Fibroblast of skin of abdomen (primary cell): ENCODE results near the gene TEX264.

ENCODE experiments used
- DNase-seq: peaks from one replicate; pipeline ENCODE4 v3.0.0-alpha.2; 2013

The TEX264 gene

DNA sequence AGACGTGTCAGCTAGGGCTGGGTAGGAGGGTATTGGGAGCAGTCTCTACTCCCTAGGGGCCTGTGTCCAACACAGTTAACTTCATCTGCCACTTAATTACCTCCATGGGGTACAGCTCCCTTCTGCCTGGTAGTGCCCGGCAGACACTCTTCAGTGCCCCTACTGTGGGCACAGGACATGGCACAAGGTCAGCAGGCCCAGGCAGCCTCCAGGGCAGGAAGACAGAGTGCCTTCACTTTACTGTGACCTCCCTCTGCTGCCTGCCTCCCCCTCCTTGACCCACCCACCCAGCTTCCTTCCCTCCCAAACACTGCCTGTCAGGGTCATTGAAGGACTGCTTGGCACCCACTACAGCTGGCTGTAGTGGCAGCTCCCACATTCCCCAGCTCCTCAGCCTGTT is 29.4 kb downstream of the TEX264 start:
- no peak for DNase-seq

DNA sequence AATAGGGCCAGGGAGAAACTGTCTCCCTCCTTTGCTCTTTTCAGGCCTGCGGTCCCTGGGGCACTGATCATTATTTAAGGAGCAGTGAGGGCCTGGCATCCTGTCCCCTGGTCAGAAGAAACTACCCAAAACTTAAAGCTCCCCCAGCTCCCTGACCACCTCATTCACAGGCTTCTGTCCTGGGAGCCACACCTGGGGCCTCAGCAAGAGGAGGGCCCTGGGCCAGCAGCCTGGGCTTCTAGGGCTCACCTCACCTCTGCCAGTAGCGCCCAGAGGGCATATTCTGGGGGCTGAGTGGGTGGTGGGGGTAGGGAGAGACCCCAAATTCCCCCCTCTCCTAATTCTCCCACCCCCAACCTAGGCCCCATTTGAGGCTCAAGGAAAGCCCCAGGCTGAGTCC is 31.1 kb downstream of the TEX264 start:
- no peak for DNase-seq

DNA sequence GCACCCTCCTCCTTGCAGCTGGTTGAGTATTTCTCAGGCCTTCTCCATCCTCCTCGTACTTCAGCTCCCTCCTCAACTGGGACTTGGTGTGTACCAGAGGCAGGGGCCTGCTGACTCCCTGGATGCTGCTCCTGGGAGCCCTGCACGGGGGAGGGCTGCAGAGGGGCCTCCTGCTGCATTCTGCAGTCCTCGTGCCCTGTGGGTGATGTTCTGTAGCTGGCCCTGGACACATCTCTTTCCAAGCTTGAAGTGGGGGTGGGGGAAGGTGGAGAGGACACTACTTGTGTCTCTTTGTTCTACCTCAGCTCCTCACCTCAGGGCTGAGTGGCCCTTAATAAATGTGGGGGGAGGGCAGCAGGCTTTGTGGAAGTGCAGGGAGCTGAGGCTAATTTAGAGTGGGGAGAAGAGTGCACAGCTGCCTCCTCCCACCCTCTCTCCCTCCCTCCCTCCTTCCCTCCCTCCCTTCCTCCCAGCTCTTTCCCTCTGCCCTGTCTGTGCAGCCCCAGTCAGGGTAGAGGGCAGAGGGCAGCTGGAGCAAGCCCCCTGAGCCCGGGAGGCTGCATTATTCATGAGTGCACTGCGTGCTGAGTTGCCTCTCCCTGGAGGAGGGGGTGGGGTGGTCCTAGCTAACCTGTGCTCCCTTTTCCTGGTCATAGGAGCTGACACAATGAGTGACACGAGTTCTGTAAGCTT is 32.2 kb downstream of the TEX264 start:
- no peak for DNase-seq

DNA sequence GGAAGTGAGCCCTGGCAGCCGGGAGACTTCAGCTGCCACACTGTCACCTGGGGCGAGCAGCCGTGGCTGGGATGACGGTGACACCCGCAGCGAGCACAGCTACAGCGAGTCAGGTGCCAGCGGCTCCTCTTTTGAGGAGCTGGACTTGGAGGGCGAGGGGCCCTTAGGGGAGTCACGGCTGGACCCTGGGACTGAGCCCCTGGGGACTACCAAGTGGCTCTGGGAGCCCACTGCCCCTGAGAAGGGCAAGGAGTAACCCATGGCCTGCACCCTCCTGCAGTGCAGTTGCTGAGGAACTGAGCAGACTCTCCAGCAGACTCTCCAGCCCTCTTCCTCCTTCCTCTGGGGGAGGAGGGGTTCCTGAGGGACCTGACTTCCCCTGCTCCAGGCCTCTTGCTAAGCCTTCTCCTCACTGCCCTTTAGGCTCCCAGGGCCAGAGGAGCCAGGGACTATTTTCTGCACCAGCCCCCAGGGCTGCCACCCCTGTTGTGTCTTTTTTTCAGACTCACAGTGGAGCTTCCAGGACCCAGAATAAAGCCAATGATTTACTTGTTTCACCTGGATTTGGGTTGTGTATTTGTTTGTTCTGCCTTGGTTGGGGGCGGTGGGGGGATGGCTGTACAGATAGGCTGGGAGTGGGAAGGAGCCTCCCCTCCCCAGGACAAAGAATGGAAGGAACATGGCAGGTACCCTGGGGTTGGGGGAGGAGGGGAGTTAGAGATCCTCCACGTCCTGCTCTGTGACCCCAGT is 32.9 kb downstream of the TEX264 start:
- no peak for DNase-seq

DNA sequence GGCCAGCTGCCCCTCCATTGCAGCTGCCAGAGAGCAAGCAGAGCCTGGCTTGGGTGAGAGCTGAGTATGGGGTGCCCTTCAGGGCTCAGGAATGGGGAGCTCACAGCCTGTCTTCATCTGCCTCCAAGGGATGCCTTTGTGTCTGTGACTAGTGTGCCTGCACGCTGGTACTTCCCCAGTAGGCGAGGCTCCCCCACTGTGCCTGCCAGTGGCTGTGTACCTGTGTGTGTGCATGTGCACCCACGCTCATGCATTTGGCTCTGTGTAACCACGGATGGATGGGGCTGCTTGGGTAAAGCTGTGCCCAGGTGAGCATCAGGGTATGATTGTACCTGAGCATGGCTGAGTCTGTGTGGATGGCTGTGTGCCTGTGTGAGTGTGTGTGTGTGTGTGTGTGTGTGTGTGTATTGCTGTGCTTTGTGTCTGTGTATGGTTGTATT is 33.5 kb downstream of the TEX264 start:
- DNase-seq: no peak

DNA sequence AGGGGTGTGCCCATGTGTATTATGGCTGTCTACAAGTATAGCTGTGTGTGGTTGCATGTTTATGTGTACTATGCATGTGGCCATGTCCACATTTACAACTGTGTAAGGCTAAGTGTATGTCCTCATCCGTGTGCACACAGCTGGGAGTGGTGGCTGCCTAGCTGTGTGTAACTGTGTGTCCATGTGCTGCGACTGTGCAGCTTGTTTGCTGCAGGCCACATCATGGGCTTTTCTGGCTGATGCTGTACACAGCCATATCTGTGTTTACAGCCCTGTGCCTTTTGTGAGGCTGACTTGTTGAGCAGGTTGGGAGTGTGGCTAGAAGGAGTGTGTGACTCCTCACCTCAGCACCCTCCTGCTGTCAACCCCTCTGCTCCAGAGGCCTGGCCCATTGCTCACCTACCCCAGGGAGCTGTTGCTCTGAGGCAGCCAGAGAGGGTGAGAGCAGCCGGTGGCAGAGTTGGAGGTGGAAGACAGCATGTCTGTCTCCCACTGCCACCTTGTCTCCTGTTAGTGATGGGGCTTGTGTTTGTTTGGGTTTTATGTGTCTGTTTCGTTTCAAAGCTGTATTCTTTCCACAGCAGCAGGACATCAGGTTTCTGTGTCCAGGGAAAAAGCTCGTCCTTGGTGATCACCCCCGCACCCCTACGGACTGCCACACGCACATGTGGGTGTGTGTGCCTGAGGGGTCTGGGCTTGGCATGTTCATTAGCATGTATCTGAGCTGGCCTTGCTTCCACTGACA is 34.4 kb downstream of the TEX264 start:
- DNase-seq: no peak

DNA sequence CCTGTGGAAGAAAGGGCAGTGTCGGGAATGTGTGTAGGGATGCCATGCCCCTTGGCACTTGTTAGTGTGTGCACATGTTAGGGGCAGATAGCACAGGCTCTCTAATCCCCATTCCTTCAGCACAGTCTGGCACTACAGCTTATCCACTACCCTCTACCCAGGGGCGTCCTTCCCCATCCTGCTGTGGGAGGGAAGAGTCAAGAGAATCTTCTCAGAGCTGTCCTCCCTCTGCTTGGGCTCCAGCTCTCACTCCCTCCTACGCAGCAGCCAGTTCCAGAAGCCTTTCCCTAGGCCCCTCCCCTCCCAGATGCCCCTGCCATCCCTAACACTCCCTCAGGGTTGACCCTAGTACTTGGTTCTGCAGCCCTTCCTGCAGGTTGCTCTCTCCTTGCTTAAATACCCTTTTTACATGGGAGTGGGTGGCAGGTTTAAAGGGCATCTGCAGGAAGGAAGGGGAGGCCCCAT is 35.0 kb downstream of the TEX264 start:
- DNase-seq: no peak

DNA sequence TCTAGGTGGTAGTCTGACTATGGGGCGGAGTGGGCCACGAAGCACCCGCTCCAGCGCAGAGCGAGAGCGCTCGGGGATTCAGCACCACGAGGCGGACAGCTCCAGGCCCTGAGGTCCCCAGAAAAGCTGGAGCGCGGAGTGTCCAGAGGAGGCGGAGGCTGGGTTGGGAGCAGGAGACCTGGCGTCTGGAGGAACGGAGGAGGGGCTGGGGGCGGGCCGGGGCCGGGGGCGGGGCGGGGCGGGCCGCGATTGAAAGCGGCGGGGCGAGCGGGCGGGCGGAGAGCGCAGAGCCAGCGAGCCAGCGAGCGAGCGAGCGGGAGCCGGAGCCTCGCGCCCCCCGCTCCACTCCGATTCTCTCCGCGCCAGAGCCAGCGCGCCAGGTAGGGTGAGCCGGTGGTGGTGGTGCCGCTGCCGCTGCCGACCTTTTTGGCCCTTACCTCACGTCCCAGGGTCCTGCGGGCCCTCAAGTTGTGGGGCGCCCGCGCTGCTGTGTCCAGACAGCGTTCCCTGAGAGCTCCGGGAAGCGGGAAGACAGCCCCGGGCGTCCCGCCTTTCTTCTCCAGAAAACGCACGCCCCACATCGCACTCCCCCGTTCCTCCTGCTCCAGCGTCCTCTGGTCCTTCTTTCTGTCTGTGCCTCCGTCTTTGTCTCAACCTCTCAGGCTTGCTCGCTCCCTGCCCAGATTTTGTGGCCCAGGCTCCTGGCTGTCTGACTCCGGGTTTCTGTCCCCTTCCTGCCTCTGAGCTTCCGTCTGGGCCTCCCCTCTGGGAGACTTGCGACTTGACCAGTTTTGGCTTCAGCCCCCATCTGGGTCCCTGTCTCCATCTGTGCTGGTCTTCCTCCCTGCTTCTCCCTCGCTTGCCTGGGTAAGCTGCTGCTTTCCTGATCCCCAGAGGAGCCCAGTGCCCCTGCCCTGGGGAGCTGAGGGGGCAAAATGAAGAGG is 36.0 kb downstream of the TEX264 start, which contains the start of gene GRM2:
Gene GRM2, plus strand, starts transcription at position 281 of the 944 bp plus-strand sequence. CDS start 1,916 bp downstream, outside the sequence.
- DNase-seq: peak; percentile 84

DNA sequence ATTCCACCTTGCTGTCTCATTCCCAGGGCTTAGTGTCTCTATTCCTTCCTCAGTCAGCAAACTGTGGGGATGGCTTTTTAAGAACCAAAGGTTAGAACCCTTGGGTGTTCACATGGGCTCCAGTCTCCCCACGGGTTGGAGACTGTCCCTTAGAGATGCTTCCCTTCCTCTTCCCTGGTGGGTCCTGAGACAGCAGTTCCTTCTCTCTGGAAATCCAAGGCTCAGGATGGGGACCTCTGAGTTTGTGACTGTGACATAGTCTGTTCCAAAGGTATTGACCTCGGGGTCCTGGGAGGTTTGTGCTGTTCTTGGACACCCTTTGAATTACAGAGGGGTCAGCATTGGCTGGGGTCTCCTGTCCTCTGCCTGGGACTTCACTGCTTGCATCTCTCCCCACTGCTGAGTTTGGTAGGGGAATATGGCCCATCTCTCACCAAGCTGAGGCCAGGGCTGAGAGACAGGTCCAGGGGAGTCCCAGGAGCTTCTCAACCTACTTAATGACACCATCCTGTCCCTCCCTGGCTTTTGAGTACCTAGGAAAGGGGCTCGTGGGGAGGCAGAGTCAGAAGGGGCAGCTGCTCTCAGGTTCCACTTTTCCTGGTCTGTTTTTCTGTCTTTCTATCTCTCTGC is 37.3 kb downstream of the TEX264 start:
- no peak for DNase-seq

DNA sequence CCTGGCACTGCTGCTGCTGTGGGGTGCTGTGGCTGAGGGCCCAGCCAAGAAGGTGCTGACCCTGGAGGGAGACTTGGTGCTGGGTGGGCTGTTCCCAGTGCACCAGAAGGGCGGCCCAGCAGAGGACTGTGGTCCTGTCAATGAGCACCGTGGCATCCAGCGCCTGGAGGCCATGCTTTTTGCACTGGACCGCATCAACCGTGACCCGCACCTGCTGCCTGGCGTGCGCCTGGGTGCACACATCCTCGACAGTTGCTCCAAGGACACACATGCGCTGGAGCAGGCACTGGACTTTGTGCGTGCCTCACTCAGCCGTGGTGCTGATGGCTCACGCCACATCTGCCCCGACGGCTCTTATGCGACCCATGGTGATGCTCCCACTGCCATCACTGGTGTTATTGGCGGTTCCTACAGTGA is 38.0 kb downstream of the TEX264 start:
- DNase-seq: no peak

DNA sequence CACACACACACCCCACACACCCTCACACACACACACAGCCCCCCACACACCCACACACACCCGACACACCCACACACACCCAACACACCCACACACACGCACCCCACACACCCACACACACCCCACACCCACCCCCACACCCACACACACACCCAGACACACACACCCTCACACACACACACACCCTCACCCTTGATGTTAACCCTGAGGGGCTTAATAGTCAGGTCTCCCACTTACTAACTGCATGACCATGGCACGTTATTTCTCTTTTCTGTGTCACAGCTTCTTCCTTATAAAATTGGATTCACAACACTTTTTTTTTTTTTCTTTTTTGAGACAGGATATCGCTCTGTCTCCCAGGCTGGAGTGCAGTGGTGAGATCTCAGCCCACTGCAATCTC is 38.6 kb downstream of the TEX264 start:
- DNase-seq: no peak

DNA sequence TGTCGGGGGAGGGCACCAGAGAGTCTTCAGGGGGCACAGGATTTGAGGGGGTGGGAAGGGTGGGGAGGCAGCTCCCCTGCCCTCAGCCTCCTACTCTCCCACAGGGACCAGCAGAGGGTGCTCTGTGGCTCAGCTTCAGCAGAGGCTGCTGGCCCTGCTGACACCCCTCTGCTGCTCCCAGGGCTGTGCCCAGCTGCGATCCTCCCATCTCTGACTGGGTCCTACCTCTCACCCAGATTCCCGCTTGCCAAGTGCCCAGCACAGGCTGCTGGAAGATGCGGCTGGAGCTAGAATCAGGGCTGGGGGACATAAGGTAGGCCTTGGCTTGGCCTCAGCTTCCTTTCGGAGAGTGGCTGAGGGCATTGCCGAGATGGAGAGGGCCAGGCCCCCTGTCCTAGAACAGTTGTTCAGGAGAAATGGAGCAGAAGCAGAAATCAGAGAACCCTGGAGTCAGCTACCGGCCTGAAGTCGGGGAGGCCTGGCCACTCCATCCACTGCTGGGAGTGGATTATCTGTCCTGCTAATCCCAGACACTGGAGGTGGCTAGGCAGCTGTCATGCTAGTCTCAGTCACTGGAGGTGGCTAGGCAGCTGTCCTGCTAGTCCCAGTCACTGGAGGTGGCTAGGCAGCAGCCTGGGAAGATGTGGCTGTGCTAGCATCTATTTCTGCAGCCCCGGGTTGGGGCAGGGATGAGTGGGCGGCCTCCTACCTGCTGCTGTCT is 39.7 kb downstream of the TEX264 start:
- DNase-seq: no peak

DNA sequence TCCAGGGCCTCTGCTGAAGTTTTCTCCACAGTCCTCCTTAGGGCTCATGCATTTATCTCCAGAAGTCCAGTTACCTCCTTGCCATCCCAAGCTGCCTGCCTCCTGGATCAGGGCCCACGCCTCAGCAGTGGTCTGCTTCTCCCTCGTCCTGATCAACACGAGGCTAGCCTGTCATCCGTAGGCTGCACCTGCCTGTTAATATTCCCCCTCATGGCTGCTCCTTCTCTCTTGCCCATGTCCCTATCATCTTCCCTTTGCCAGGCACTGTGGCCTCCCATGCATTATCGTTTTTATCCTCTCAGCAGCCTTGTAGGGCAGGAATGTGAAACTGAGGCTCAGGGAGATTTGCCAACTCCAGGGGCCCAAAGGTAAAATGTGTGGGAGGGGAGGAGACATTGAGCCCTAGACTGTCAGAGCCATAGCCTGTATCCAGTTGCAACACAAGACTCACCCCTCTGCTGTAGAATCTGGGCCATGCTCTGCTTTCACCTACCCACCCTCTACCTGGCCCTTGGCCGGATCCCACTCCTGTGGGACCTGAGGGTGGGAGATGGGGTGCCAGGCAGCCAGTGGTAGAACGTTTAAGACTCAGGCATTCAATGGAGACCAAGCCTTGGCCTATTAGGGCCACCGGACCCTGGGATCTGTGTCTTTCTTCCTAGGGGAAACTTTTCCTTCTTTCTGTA is 40.4 kb downstream of the TEX264 start:
- no peak for DNase-seq

DNA sequence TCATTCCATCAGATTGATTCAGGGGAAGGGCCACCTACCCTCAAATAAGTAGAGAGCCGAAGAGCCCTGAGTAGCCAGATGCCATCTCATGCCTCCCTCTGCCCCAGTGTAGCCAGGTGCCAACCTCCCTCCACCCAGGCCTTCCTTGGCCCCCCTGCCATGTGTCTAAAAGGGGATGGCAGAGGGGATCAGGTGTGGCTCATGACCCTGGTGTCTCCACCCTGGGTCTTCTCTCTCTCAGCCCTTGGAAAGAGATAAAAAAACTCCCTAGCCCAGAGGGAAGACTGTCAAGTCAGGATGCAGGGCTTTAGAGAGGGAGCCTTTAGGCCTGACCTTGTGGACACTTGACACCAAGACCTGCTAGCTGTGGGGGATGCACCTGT is 41.0 kb downstream of the TEX264 start:
- no peak for DNase-seq

DNA sequence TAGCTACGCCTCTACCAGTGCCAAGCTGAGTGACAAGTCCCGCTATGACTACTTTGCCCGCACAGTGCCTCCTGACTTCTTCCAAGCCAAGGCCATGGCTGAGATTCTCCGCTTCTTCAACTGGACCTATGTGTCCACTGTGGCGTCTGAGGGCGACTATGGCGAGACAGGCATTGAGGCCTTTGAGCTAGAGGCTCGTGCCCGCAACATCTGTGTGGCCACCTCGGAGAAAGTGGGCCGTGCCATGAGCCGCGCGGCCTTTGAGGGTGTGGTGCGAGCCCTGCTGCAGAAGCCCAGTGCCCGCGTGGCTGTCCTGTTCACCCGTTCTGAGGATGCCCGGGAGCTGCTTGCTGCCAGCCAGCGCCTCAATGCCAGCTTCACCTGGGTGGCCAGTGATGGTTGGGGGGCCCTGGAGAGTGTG is 41.5 kb downstream of the TEX264 start:
- no peak for DNase-seq

DNA sequence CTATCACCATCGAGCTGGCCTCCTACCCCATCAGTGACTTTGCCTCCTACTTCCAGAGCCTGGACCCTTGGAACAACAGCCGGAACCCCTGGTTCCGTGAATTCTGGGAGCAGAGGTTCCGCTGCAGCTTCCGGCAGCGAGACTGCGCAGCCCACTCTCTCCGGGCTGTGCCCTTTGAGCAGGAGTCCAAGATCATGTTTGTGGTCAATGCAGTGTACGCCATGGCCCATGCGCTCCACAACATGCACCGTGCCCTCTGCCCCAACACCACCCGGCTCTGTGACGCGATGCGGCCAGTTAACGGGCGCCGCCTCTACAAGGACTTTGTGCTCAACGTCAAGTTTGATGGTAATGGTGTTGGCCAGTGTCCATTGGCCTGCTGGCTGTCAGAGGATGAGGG is 41.9 kb downstream of the TEX264 start:
- DNase-seq: no peak

DNA sequence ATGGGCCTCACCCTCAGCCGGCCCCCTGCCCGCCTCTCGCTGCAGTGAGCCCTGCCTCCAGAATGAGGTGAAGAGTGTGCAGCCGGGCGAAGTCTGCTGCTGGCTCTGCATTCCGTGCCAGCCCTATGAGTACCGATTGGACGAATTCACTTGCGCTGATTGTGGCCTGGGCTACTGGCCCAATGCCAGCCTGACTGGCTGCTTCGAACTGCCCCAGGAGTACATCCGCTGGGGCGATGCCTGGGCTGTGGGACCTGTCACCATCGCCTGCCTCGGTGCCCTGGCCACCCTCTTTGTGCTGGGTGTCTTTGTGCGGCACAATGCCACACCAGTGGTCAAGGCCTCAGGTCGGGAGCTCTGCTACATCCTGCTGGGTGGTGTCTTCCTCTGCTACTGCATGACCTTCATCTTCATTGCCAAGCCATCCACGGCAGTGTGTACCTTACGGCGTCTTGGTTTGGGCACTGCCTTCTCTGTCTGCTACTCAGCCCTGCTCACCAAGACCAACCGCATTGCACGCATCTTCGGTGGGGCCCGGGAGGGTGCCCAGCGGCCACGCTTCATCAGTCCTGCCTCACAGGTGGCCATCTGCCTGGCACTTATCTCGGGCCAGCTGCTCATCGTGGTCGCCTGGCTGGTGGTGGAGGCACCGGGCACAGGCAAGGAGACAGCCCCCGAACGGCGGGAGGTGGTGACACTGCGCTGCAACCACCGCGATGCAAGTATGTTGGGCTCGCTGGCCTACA is 44.4 kb downstream of the TEX264 start:
- no peak for DNase-seq

DNA sequence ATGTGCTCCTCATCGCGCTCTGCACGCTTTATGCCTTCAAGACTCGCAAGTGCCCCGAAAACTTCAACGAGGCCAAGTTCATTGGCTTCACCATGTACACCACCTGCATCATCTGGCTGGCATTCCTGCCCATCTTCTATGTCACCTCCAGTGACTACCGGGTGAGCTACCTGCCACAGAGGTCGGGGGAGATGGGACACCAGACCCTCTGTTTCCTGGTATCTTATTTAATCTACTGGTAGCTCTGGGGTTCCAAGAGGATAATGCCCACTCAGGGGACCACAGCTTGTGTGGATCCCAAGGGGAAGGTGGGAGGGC is 44.9 kb downstream of the TEX264 start:
- no peak for DNase-seq

DNA sequence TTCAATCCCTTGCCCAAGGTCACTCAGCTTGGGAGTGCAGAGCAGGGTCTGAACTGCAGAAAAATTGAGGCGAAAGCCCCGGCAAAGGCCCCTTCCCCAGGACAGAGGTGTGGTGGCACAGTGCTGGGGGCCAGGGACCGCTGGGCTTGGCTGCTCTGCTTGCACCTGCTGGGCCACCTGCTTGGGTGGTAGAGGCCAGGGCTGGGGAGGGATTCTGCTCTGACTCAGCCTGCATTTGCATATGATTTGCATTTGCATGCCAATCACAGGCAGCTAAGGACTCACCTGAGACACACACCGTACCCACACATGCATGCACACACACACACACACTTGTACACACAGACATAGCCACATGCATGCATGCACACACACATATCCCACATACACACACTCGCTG is 45.8 kb downstream of the TEX264 start:
- no peak for DNase-seq

DNA sequence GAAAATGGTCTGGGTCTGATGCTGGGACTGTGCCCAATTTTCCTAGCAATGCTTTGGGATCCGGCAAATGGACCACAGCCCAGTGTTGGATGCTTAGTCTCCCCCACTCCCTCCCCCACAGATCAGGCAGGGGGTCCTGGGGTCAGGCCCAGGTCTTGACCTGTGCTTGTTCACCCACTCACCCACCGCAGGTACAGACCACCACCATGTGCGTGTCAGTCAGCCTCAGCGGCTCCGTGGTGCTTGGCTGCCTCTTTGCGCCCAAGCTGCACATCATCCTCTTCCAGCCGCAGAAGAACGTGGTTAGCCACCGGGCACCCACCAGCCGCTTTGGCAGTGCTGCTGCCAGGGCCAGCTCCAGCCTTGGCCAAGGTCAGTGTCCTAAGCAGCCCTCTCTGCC is 46.4 kb downstream of the TEX264 start:
- DNase-seq: no peak
